Glutamatergic neuron (in vitro differentiated cells): ENCODE results near the gene HELLS. TPM values are rescaled to one million over a fixed set of nuclear protein-coding genes. Genes with fewer than 3 reads are reported as not detected.

Source experiments
- DNase-seq: peaks from one replicate; pipeline ENCODE4 v3.0.0; 2022
- H3K27ac Mint-ChIP-seq: one replicate; pipeline ENCODE4 v1.8.0; 2020; ENCODE audit warnings: mild to moderate bottlenecking, mixed read lengths, inconsistent platforms; ENCODE audit not compliant: unreplicated experiment
- H3K27me3 Mint-ChIP-seq: one replicate; pipeline ENCODE4 v1.8.0; 2020; ENCODE audit warnings: mild to moderate bottlenecking, moderate library complexity, mixed read lengths, inconsistent platforms; ENCODE audit not compliant: unreplicated experiment
- H3K36me3 Mint-ChIP-seq: one replicate; pipeline ENCODE4 v1.8.0; 2020; ENCODE audit warnings: mild to moderate bottlenecking, mixed read lengths, inconsistent platforms; ENCODE audit not compliant: unreplicated experiment
- H3K4me1 Mint-ChIP-seq: one replicate; pipeline ENCODE4 v1.8.0; 2020; ENCODE audit warnings: mild to moderate bottlenecking, low read depth, mixed read lengths, inconsistent platforms; ENCODE audit not compliant: unreplicated experiment
- H3K4me3 Mint-ChIP-seq: one replicate; pipeline ENCODE4 v1.8.0; 2020; ENCODE audit warnings: mild to moderate bottlenecking, mixed read lengths, inconsistent platforms; ENCODE audit not compliant: unreplicated experiment
- H3K9me3 Mint-ChIP-seq: one replicate; pipeline ENCODE4 v1.8.0; 2020; ENCODE audit warnings: mild to moderate bottlenecking, moderate library complexity, mixed read lengths, inconsistent platforms; ENCODE audit not compliant: unreplicated experiment
- total RNA-seq: library from RNA; stranded (reverse); fragmentation: NEBNext Ultra II Directional; extraction: Animal tissue kit (Norgen Biotek cat#: 25700); gene quantifications from one replicate; pipeline ENCODE4 v1.2.1, GENCODE V29; 2021; ENCODE audit not compliant: unreplicated experiment
- TF ChIP-seq, protein P1 (sequence below): fragments of 200-600 bp; sonication (generic); IDR thresholded peaks from one replicate; pipeline ENCODE4 v1.5.0; 2021; ENCODE audit not compliant: partially characterized antibody, unreplicated experiment

The HELLS gene
- total RNA-seq, 1 donor from 2014 or later, result 26.4 TPM

DNA sequence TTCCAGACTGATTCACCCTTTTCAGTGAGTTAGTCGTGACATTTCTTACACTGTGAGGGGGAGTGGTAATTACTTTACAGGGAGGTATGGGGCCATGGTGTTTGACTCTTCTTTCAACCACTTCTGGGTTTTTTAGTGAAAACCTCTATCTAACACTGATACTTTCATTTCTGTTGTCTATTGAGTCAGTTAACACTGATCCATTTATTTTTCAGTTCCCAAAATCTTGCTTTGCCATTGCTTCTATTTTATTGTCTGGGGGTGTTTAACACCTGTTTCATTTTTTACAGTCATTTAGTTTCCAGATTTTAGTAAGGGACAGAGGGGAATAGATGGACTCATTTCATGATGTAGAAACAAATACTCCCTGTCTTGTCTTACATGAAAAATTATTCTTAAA lies 61.5 kb downstream of the HELLS start:
- no peaks in the 10 kb centered on the region for H3K36me3 Mint-ChIP-seq

DNA sequence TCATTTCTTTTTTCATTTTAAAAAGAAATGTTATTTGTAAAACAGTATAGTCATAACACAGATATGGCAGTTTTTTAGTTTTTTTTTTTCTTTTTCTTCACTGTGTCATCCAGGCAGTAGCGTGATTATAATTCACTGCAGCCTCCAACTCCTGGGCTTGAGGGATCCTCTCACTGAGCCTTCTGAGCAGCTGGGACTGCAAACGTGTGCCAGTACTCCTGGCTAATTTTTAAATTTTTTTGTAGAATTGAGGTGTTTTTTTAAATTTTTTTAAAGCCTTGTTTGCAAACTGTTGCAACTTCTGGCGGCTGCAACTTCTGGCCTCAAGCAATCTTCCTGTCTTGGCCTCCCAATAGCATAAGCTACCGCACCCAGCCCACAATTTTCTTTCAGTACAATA lies 63.0 kb downstream of the HELLS start:
- TF ChIP-seq, protein P1, sequence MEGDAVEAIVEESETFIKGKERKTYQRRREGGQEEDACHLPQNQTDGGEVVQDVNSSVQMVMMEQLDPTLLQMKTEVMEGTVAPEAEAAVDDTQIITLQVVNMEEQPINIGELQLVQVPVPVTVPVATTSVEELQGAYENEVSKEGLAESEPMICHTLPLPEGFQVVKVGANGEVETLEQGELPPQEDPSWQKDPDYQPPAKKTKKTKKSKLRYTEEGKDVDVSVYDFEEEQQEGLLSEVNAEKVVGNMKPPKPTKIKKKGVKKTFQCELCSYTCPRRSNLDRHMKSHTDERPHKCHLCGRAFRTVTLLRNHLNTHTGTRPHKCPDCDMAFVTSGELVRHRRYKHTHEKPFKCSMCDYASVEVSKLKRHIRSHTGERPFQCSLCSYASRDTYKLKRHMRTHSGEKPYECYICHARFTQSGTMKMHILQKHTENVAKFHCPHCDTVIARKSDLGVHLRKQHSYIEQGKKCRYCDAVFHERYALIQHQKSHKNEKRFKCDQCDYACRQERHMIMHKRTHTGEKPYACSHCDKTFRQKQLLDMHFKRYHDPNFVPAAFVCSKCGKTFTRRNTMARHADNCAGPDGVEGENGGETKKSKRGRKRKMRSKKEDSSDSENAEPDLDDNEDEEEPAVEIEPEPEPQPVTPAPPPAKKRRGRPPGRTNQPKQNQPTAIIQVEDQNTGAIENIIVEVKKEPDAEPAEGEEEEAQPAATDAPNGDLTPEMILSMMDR, result no peak
- H3K9me3 Mint-ChIP-seq, result no peaks in the 10 kb centered on the region
- H3K4me1 Mint-ChIP-seq, result no peaks in the 10 kb centered on the region
- H3K27ac Mint-ChIP-seq, result no peak overlapping the region
- no peaks in the 10 kb centered on the region for H3K27me3 Mint-ChIP-seq
- H3K4me3 Mint-ChIP-seq, result no peak overlapping the region
- H3K36me3 Mint-ChIP-seq, result no peaks in the 10 kb centered on the region
- DNase-seq, result no peak

More for the DNA sequence above, 61.5 kb downstream of the HELLS start:
- Mint-ChIP-seq H3K4me1 (peaks cover 5% of the 10 kb centered on the region), H3K4me3 (no peak overlapping the region), H3K27ac (no peak overlapping the region), H3K27me3 (no peaks in the 10 kb centered on the region), H3K9me3 (no peaks in the 10 kb centered on the region)
- no peak for DNase-seq
- TF ChIP-seq, protein P1, result no peak

DNA sequence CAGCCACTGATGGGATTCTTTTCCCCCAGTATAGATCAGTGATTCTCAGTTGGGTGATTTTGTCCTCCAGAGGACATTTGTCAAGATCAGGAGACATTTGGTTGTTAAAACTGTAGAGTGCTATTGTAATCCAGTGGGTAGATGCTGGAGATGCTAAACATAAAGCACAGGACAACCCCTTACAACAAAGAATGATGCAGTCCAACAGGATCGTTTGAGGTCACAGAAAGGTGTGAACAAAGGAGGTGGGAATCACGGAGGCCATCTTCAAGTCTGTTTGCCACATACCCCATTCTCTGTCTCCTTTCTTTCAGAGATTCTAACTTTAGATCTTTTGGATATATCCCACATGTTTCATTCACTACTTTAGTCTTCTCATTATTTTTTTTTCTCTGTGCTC lies 69.0 kb downstream of the HELLS start:
- no peaks in the 10 kb centered on the region for H3K36me3 Mint-ChIP-seq
- no peak overlapping the region for H3K4me3 Mint-ChIP-seq
- H3K27me3 Mint-ChIP-seq, result no peaks in the 10 kb centered on the region
- H3K27ac Mint-ChIP-seq, result no peak overlapping the region
- DNase-seq, result no peak
- peaks cover 2% of the 10 kb centered on the region for H3K9me3 Mint-ChIP-seq
- H3K4me1 Mint-ChIP-seq, result no peaks in the 10 kb centered on the region
- TF ChIP-seq, protein P1, result no peak

DNA sequence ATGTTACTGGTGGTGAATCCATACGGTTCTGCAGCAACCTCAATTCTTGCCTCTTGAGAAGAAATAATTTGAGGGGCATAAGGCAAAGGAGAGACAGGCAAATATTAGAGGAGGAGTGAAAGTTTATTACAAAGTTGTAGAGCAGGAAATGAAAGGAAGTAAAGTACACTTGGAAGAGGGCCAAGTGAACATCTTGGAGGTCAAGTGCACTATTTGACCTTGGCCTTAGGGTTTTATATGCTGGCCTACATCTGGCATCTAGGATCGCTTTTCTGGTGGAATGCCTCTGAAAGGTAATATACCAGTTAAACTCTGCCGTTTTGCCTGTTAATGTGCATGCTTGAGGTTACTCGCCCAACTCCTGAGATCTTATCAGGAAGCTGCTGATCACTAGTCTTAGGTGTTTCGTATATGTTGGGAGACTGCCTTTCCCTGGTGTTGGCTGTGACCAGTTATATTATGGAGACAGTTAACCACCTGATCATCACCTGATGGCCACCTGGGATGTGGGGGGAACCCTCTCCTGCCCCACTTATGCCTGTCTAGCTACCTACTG lies 71.9 kb downstream of the HELLS start:
- no peaks in the 10 kb centered on the region for H3K4me1 Mint-ChIP-seq
- peaks cover 2% of the 10 kb centered on the region for H3K9me3 Mint-ChIP-seq
- no peak overlapping the region for H3K27ac Mint-ChIP-seq
- no peak overlapping the region for H3K4me3 Mint-ChIP-seq
- H3K27me3 Mint-ChIP-seq, result peaks cover 2% of the 10 kb centered on the region
- no peaks in the 10 kb centered on the region for H3K36me3 Mint-ChIP-seq
- no peak for DNase-seq
- TF ChIP-seq, protein P1, result no peak

DNA sequence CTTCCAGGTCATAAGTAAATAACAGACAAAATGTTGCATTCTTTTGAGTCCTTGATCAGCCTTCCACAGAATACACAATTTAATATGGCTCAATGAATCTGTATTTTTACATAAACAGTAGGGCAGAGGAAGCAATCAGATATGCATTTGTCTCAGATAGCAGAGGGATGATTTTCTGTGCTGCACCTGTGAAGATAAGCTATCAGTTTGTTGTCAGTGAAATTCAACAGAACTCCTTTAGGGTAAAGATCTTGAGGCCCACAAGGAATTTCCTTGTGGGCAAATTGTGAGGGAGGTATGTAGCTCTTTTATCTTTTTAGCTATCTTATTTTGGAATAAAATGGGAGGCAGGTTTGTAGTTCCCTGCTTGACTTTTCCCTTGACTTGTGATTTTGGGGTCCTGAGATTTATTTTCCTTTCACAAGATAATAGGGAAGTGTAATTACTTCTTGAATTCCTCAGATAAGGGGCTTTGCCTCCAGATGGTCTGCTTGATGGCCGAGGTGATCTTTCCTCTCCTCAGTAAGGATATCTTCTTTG lies 77.1 kb downstream of the HELLS start:
- H3K36me3 Mint-ChIP-seq, result no peaks in the 10 kb centered on the region
- TF ChIP-seq, protein P1, result no peak
- H3K4me1 Mint-ChIP-seq, result no peaks in the 10 kb centered on the region
- peaks cover 2% of the 10 kb centered on the region for H3K27me3 Mint-ChIP-seq
- no peak overlapping the region for H3K4me3 Mint-ChIP-seq
- H3K9me3 Mint-ChIP-seq, result no peaks in the 10 kb centered on the region
- no peak overlapping the region for H3K27ac Mint-ChIP-seq
- no peak for DNase-seq
